Hematopoietic multipotent progenitor cell treated with erythropoietin and hydrocortisone succinate and interleukin-3 and kit ligand, for 17 days (in vitro differentiated cells): Measurements from ENCODE around the gene RPL7L1.
"Not testable (repeated sequence)": the region's sequence is repeated elsewhere in the genome, so short reads cannot be mapped to it uniquely, and the experiment has no call there.

Experiments used
- DNase-seq: peaks from one replicate; pipeline ENCODE4 v3.0.0-alpha.2; 2015; ENCODE audit warnings: low spot score

Gene RPL7L1

DNA sequence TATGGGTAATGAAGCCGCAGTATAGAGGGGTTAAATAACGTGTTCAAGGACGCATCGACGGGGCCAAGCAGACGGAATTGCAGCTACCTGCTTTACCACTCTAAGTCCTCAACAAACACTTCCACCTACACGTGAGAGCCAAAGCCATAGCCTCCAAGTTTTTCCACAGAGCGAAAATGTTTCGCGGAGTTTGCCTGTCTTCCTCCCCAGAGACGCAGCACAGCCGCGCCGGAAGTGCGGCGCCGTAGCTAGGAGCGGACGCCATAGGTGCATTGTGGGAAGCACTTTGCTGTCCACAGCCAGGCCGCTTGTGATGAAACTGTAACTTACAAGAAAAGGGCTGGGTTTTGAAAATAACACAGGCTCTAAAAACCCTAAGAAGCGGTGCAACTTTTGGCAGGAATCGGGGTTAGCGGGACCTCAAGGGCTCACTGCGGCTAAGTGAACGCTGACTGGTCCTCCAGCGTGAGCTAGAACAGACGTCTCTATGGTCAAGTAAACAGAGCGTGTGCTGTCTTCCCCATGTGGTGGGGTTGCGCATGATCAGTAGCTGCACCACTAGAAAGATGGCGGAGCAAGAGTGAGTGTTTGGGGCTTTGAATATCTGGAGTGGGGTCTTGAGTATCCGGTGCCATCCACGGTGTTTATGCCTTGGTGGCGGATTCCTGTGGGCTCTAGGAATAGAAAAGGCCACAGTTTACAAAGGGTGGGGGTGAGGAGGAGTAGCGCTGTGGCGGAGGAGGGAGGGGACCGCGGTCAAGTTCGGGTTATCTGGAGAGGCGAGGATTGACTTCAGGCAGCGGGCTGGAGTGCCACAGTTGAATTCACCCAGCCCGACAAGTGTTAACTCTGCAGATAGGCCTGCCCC is at the start of gene RPL7L1:
RPL7L1 (plus strand) TSS at position 245 of the 868 bp plus-strand sequence; CDS start at position 540, 295 bp downstream.
- DNase-seq: peak; percentile 92

GRCh38 chr6:42831237-42831636 is 48.2 kb upstream of the RPL7L1 start:
- no peak for DNase-seq

DNA sequence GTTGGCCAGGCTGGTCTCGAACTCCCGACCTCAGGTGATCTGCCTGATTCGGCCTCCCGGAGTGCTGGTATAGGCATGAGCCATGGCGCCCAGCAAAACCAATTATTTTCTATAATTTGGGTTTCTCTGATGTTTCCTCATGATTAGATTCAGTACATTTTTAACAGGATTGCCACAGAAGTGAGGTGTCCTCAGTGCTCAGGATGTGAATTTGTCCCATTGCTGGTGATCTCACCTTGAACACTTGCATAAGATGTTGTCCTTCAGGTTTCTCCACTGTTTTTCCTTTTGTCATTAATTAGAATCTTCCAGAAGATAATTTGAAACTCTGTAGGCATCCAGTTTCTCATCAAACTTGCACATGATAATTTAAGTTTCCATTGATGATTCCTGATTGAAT is 45.4 kb upstream of the RPL7L1 start:
- no peak for DNase-seq

- DNase-seq: no peak
Observed at GRCh38 chr6:42841844-42842584, 37.4 kb upstream of the RPL7L1 start.

DNA sequence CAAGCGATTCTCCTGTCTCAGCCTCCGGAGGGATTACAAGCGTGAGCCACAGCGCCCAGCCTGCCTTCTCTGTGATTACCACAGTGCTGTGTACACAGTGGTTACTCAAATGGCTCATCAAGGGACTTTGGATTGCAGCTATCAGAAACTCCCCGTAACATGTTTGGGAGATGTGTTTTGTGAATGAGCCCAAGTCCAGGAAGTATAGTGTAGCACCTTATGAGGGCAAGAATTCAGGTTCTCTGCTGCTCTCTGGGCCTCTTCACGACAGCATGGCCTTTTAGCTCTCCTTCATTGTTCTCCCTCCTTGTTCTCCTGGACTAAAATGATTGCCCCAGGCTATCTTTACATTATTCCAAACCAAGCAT is 34.1 kb upstream of the RPL7L1 start:
- no peak for DNase-seq

- DNase-seq: no peak
Observed at GRCh38 chr6:42846505-42846904, 32.9 kb upstream of the RPL7L1 start.

GRCh38 chr6:42848700-42849099 is 30.7 kb upstream of the RPL7L1 start:
- DNase-seq: no peak

- no peak for DNase-seq
Observed at GRCh38 chr6:42851599-42851998, 27.8 kb upstream of the RPL7L1 start.

DNA sequence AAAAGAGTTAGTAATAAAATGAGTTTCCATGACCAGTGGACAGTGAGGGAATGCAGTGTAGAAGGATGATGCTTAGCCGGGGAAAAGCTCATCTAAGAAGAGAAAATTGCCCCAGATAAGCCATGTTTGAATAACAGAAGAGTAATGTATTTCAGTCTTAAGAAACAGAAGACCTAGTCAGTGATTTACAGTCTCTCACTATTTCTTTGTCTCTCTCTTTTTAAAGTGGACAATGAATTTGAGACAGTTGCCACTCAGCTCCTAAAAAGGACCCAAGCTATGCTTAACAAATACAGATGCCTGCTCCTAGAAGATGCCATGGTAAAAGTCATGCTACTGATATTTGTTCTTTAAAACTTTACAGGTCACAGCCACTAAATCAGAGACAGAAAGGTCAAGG is 19.4 kb upstream of the RPL7L1 start:
- DNase-seq: no peak

DNA sequence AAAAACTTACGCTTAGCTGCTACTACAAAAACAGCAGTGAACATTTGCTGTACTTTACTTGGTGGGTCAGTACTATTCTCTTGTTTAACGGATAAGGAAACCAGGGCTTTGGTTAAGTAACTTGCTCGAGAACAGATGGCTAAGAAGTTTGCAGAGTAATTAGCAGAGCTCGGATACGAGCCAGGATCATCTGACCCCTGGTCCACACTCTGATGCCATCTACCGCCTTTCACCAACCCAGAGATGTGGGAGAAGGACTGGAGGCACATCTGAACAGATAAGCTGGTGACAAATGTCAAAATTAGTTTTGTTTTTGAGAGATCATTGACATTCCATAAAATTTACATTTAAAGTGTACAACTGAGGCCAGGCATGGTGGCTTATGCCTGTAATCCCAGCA is 18.9 kb upstream of the RPL7L1 start:
- no peak for DNase-seq

- no peak for DNase-seq
Observed at GRCh38 chr6:42864602-42865001, 14.8 kb upstream of the RPL7L1 start.

GRCh38 chr6:42870145-42870936 is 9.1 kb upstream of the RPL7L1 start:
- DNase-seq: no peak

DNA sequence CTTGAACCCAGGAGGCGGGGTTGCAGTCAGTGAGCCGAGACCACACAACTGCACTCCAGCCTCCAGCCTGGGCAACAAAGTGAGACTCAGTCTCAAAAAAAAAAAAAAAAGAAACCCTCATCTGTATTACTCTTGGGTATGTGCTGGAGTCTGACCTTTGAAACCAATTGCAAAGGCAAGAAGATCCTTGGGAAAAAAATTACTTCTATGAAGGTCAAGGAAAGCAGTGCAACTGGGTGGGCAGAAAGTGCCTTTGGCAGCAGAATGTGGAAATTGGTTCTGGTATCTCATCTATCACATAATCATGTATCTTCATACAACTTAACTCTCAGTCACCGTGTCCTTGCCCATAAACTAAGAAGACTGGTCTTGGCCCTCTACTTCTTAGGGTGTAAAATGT is 7.7 kb upstream of the RPL7L1 start:
- DNase-seq: no peak

DNA sequence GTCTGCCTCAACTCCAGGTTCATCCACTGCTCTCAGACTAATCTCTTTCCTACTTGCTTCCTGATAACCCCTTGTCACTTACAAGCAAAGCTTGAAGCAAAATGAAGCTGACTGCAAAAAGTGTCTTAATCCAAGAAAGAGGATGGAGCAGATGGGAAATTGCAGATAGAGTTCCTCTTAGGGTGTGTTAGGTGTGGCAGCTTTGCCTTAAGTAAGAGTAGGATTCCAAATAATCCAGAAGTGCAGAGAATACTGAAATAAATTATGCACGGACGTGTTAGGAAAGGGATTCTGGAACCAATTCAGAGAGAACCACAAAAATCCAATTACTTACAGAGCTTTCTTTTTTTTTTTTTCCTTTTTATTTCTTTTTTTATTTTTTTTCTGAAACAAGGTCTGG is 6.1 kb upstream of the RPL7L1 start:
- DNase-seq: no peak

- DNase-seq: no peak
Observed at GRCh38 chr6:42877695-42878094, 1.7 kb upstream of the RPL7L1 start.

DNA sequence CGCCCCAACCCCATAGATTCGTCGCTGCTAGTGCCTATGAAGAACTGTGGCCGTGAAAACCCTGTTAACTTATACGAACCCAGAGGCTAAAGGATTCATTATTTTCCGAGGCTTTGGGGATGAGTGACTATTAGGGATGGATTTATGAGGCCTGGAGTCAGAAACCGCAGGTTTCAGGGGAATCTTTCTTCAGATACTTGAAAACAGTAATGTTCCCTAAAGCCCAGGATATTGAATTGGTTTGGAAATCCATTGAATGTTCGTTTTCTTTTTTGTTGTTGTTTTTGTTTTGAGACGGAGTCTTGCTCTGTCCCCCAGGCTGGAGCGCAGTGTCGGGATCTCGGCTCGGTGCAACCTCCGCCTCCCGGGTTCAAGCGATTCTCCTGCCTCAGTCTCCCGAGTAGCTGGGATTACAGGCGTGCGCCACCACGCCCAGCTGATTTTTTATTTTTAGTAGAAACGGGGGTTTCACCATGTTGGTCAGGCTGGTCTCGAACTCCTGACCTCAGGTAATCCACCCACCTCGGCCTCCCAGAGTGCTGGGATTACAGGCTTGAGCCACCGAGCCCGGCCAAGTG is 913 bp downstream of the RPL7L1 start:
- not testable (repeated sequence) for DNase-seq

- DNase-seq: not testable (repeated sequence)
Observed at GRCh38 chr6:42880871-42881270, 1.5 kb downstream of the RPL7L1 start.

- no peak for DNase-seq
Observed at GRCh38 chr6:42885702-42886101, 6.3 kb downstream of the RPL7L1 start.

- not testable (repeated sequence) for DNase-seq
Observed at GRCh38 chr6:42888201-42888600, 8.8 kb downstream of the RPL7L1 start.

DNA sequence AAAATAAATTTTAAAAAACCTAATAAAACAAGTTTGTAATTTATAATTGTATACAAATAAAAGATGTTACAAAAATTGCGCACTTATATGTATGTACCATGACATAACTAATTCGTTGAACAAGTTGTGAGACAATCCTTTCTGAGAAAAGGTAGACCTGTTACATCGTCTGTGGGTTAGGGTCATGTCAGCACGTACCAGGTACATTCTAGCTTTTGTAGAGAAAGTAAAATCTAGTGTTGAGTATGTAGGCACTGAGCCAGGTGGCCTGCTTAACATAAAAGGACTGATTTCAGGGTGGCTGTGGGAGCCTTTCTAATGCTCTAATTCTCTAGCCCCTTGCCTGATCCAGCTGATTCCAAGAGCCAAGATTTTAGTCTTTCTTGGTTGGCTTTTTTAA is 10.4 kb downstream of the RPL7L1 start:
- DNase-seq: no peak

DNA sequence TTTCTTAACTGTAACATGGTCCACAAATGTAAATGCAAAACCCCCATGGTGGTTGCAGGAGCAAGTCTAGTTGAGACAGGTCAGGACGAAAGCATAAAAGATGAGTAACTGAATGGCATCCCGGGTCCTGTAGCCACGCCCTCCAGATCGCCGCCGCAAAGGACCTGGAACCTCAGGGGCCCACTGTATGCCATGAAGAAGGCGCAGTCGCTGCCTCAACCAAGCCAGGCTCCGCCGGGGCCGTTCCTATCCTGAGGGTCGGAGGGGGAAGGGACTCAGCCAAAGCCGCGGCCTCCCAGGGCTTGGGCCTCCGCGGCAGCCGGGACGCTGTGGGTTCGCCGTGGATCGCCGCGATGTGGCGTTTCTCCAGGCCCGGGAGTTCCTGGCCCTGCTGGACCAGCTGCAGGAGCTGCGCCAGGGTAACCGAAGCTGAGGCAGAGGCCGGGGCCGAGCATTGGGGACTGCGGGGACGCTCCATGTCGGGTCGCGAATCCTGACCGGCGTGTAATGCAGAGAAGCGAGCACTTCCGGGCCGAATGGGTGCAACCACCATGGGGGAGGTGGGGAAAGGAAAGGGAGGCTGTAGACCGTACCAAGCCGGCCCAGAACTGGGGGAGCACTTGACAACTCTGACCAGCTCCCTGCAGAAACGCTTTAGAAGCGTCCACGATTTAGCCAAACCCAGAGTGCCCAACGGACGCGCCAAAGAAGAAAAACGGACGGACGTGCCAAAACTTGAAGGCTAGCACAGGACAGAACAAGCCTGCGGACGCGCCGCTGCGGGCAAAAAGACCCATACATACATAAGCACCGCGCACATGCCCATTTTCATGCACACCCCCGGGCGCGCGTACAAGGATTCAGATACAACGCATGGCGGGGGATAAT is 11.1 kb downstream of the RPL7L1 start:
- peak; percentile 84 for DNase-seq
